NB4 (cell line): ENCODE data around the gene PTGES3.

Experiments
- DNase-seq: peaks from one replicate; pipeline ENCODE4 v3.0.0; 2010; ENCODE audit warnings: low read depth
- H3K4me3 ChIP-seq: one replicate; pipeline ENCODE4 v1.5.1; 2011; ENCODE audit warnings: mild to moderate bottlenecking, low read depth, low read length, moderate library complexity
- MYC ChIP-seq: IDR thresholded peaks from 2 replicates; pipeline ENCODE4 v1.6.1; 2011; ENCODE audit warnings: low read depth, low read length
- POLR2A ChIP-seq: IDR thresholded peaks from 2 replicates; pipeline ENCODE4 v1.6.1; 2011; ENCODE audit warnings: mild to moderate bottlenecking; ENCODE audit not compliant: insufficient read length; ENCODE audit errors: extremely low read depth
- TF ChIP-seq, protein P1 (sequence below): IDR thresholded peaks from one replicate; pipeline ENCODE4 v1.5.1; 2012; ENCODE audit warnings: low read depth, low read length
- TF ChIP-seq, protein P2 (sequence below): IDR thresholded peaks from 2 replicates; pipeline ENCODE4 v1.6.1; 2011; ENCODE audit warnings: low read depth, low read length

The PTGES3 gene

DNA sequence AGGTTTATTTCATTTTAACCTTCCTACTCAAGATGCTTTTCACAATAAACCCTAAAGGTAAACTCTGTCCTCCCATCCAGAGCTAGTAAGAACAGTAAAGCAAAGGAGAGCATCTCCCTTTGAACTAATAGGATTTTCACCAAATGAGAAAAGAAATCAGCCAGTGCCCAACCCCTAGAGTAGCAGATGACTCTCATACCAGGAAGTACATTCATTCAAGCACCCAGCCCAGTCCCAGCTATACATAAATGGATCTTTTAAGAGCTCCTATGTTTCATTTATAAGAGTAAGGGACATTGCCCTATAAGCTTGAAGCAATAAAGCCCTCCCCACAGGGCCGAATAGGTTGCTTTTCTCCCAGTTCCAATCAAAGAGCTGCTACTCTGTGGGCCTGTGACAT lies 65.5 kb downstream of the PTGES3 start:
- H3K4me3 ChIP-seq, result no peak overlapping the region
- TF ChIP-seq MYC, result no peak
- TF ChIP-seq, protein P1, sequence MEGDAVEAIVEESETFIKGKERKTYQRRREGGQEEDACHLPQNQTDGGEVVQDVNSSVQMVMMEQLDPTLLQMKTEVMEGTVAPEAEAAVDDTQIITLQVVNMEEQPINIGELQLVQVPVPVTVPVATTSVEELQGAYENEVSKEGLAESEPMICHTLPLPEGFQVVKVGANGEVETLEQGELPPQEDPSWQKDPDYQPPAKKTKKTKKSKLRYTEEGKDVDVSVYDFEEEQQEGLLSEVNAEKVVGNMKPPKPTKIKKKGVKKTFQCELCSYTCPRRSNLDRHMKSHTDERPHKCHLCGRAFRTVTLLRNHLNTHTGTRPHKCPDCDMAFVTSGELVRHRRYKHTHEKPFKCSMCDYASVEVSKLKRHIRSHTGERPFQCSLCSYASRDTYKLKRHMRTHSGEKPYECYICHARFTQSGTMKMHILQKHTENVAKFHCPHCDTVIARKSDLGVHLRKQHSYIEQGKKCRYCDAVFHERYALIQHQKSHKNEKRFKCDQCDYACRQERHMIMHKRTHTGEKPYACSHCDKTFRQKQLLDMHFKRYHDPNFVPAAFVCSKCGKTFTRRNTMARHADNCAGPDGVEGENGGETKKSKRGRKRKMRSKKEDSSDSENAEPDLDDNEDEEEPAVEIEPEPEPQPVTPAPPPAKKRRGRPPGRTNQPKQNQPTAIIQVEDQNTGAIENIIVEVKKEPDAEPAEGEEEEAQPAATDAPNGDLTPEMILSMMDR, result no peak
- no peak for TF ChIP-seq POLR2A
- TF ChIP-seq, protein P2, sequence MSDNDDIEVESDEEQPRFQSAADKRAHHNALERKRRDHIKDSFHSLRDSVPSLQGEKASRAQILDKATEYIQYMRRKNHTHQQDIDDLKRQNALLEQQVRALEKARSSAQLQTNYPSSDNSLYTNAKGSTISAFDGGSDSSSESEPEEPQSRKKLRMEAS, result no peak
- DNase-seq, result no peak

DNA sequence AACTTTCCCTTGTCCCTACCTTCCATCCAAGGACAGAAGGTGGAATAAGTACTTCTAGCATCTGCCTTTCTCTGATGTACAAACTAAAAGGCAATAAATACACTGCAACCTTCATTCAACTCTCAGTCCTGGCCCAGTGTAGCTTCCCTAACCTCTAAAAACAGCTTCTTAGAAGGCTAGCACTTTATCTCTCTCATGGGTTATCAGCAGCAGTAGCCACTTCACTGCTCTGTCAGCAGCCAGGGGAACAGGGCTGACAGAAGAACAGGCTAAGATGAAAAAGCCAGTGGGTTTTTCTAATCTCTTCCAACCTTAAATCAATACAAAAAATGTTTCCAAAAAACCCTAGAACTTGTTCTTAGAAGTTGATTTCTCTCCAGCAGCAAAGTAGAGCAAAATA lies 71.2 kb downstream of the PTGES3 start:
- H3K4me3 ChIP-seq, result no peak overlapping the region
- TF ChIP-seq, protein P2, result no peak
- TF ChIP-seq POLR2A (no peak), MYC (no peak)
- TF ChIP-seq, protein P1, result no peak
- DNase-seq, result no peak

DNA sequence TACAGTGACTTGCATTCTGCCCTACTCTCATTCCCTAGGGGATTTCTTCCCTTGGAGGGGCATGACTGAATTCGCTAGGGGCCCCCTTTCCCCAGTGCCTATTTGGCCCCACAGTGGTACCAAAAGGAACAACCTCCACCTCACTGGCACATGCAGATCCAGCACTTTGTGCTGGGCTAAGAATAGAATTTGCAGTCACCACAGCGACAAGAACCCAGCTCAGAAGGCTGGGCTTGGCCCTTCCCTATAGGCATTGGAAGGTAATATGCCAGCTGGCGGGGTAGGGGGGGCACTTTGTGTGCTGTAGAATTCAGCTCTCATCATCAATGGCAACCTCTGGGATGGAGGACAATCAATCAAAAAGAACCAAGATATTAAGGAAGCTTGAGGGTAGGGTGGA lies 71.8 kb downstream of the PTGES3 start:
- no peak overlapping the region for H3K4me3 ChIP-seq
- TF ChIP-seq MYC, result no peak
- TF ChIP-seq, protein P2, result no peak
- DNase-seq, result no peak

DNA sequence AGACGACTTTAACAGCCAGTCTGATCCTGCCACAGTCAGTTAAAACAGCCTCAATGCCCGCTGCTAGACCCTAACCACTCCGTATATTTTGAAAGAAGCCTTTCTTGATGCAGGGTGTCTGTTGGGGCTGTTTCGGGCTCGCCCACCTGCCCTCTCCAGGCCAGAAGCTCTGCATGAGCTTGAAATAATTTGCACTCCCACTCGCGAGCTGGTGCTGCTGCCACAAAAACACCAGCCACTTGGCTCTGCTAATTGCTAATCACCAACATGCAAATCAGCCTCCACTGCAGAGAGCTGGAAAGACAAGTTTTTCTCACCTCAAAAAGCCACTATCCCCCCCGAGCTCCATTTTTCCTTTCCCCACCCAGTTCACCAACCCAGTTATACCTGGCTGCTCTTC lies 73.5 kb downstream of the PTGES3 start:
- no peak overlapping the region for H3K4me3 ChIP-seq
- no peak for DNase-seq
- TF ChIP-seq, protein P1, result no peak
- TF ChIP-seq, protein P2, result no peak
- no peak for TF ChIP-seq POLR2A
- no peak for TF ChIP-seq MYC
